H1 (cell line): Measurements from ENCODE around the gene TRIM62. TPM values are rescaled to one million over a fixed set of nuclear protein-coding genes. Genes with fewer than 3 reads are reported as not detected.

Experiments
- CHD1 ChIP-seq: IDR thresholded peaks from 2 replicates; pipeline ENCODE4 v1.6.1; 2012; ENCODE audit warnings: low read depth, low read length, improper control_type of control experiment
- KDM1A ChIP-seq: fragments of 200-600, 300-600 bp; sonication (generic); IDR thresholded peaks from 2 replicates; pipeline ENCODE4 v1.7.1; 2016; ENCODE audit warnings: mild to moderate bottlenecking, low read length, borderline replicate concordance
- POLR2AphosphoS5 ChIP-seq: IDR thresholded peaks from 2 replicates; pipeline ENCODE4 v1.6.1; 2011; ENCODE audit warnings: low read depth, low read length
- SIN3A ChIP-seq, 2 experiments: IDR thresholded peaks in 1 of 2; conservative IDR thresholded peaks in 1 of 2; 2 replicates each; pipeline ENCODE4 v1.6.1; 2011 to 2012; ENCODE audit warnings: low read length in 2 of 2, improper control_type of control experiment in 1 of 2, low read depth in 1 of 2, mild to moderate bottlenecking in 1 of 2
- SP4 ChIP-seq: IDR thresholded peaks from 2 replicates; pipeline ENCODE4 v1.6.1; 2012; ENCODE audit warnings: low read length, inconsistent platforms
- USF2 ChIP-seq: IDR thresholded peaks from 2 replicates; pipeline ENCODE4 v1.6.1; 2011; ENCODE audit warnings: low read length, improper control_type of control experiment
- polyA plus RNA-seq, 7 experiments: library from polyadenylated mRNA; depleted of rRNA in 3 of 7; stranded (reverse) in 5 of 7; unstranded in 2 of 7; fragments of >200 nt in 5 of 7; fragments of 200-250 nt in 2 of 7; gene quantifications; 1 replicate in 5 of 7; 2 replicates in 1 of 7; 4 replicates in 1 of 7; pipeline versions ENCODE4 v1.2.1 to v1.2.3, GENCODE V29; 2011 to 2013; ENCODE audit warnings: missing spikeins in 2 of 7, mixed read lengths in 2 of 7
- total RNA-seq: library from RNA; stranded (reverse); fragmentation: NEBNext Ultra II Directional; extraction: Animal tissue kit (Norgen Biotek cat#: 25700); gene quantifications from 2 replicates; pipeline ENCODE4 v1.2.1, GENCODE V29; 2021

Gene TRIM62
- total and polyA plus RNA-seq, 2 of the 8 experiments (the other 6 are each of a cell fraction or from before 2014, with no cell fraction given), result 6.3 to 10.8 TPM

GRCh38 chr1:33222381-33222780 lies 40.5 kb upstream of the TRIM62 start (continued):
- no peak for TF ChIP-seq USF2
- TF ChIP-seq KDM1A, result no peak
- TF ChIP-seq POLR2AphosphoS5, result no peak
- no peak for TF ChIP-seq CHD1
- no peak for TF ChIP-seq SIN3A (conservative IDR thresholded peaks at IDR 0.05 in 1 of 2, IDR thresholded peaks at IDR 0.05 in 1 of 2; ENCODE audit: low read depth in 1 of 2, low read length in 2 of 2)
- no peak for TF ChIP-seq SP4
